Activated CD4-positive, alpha-beta T cell treated with anti-CD3 and anti-CD28 coated beads for 1 hour (primary cell): ENCODE results near the gene ZNF524.

Source experiments
- DNase-seq: peaks from one replicate; pipeline ENCODE4 v3.0.0-alpha.2; 2020

The ZNF524 gene

GRCh38 chr19:55644191-55644833 is 44.2 kb downstream of the ZNF524 start:
- DNase-seq: no peak

- DNase-seq: no peak
Observed at GRCh38 chr19:55644842-55645511, 44.9 kb downstream of the ZNF524 start.

GRCh38 chr19:55645512-55645881 is 45.4 kb downstream of the ZNF524 start:
- DNase-seq: no peak

GRCh38 chr19:55646889-55647731 is 47.0 kb downstream of the ZNF524 start:
- no peak for DNase-seq

- DNase-seq: peak; percentile 44
Observed at GRCh38 chr19:55647732-55648584, 47.9 kb downstream of the ZNF524 start, which contains the start of gene CCDC106. CCDC106 (plus strand) TSS chr19:55648212; CDS start chr19:55649047, 835 bp downstream.

- no peak for DNase-seq
Observed at GRCh38 chr19:55648585-55649267, 48.6 kb downstream of the ZNF524 start.

- DNase-seq: no peak
Observed at GRCh38 chr19:55649268-55650125, 49.4 kb downstream of the ZNF524 start.

- DNase-seq: no peak
Observed at GRCh38 chr19:55650126-55650557, 50.1 kb downstream of the ZNF524 start.

- DNase-seq: no peak
Observed at GRCh38 chr19:55650602-55651230, 50.6 kb downstream of the ZNF524 start.

GRCh38 chr19:55651236-55651635 is 51.1 kb downstream of the ZNF524 start:
- no peak for DNase-seq

- DNase-seq: no peak
Observed at GRCh38 chr19:55652311-55653128, 52.4 kb downstream of the ZNF524 start.
